ENCODE data around the gene ITPRIPL1. TPM values are rescaled to one million over a fixed set of nuclear protein-coding genes. Genes with fewer than 3 reads are reported as not detected.
A peak's percentile ranks its signal among the peaks of the same experiment; 100 is the strongest.

Gene ITPRIPL1
- total RNA-seq, 2 donors from 2014 or later: 1.4 to 2.1 TPM

DNA sequence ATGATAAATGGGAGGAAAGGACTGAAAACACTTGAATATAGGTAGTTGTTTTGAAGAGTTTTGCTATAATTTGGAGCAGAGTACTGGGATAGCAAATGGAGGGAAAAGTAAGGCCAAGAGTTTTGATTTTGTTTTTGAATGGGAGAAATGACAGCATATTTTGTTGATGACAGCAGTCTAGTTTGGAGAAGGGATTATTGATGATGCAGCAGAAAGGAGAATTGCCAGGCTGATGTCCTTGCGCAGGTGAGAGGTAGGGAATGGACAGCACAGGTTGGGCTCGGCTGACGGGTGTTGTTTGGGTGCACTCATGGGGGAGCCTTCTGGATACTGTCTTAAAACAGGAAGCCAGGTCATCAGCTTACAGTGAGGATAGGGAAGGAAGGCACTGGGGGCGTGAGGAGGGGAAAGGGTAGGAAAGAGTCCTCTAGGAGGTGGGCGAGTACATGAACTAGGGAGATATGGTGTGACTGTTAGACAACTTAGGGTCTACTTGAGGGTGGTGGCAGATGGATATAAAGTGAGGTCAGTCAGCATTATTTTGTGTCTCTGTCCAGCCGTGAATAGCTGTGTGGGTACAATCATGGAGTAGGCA, 20.8 kb downstream of the ITPRIPL1 start:
- ATAC-seq: no peak
- no peak for DNase-seq
- intact Hi-C loops (cut with DNase I): no loop called here

DNA sequence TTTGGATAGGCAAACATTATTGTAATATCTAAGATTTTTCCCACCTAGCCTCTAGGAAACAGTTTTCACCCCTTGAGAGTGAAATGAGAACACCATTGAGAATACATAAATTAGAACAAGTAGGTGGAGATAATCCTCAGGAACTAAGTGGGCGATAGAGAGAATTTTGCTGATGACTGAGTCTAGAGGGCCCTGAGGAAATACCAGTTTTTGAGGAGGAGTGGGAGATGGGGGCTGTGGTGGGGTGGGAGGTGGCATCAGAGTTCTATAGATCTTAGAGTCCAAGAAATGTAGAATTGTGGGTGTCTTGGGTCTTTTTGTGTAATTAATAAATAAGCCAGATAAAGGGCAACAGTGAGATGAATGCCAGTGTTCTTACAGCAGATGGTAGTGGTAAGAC, 22.3 kb downstream of the ITPRIPL1 start:
- intact Hi-C loops (cut with DNase I): no loop called here
- DNase-seq (no peak), ATAC-seq (no peak)

DNA sequence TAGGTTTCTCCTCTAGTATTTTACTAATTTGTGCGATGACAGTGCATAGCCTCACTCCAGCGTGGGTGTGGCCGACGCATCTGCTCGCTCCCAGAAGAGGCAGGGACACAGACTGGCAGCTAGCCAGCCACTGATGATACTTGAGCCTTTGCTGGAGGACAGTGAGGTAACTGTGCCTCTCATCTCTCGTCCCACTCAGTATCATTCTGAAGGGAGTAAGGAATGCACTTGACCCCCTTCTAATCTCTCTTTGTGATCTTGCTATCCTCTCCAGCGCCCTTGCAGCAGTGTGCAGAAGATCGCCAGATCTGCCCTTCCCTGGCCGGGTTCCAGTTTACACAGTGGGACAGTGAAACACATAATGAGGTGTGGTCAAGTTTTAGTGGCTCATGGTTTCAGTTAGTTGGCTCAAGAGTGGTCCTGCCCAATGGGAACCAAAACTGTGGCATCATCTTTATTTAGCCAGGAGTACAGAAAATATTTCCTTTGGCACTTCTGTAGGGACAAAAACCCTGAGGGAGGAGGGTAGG, 28.0 kb downstream of the ITPRIPL1 start:
- intact Hi-C loops (cut with DNase I): no loop called here
- peak; percentile 79 to 82 for ATAC-seq
- DNase-seq: peak; percentile 87

DNA sequence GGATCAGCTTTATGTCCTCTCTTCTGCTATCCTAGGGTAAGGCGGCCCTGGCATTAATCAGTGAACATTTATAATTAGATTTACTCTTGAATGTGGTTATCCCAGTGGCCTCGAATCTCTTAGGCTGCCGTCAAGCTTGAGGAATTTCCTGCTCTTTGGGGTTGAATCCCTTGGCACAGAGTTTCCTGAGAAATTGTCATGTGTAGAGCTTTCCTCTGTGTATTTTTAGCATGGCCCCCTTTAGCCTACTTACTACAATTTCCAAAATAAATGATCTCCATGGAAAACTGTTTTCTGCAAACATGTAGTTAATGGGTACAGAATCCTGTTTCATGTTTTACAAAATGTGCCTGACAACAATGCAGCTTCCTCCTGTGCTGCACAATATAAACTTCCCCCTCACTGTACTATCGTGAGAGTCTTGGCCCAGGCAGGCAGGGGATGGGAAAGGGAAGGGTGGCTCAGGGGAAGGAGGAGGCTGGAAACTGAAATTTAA, 28.5 kb downstream of the ITPRIPL1 start:
- DNase-seq: no peak
- intact Hi-C loops (cut with DNase I): no loop called here

GRCh38 chr2:96354492-96354891, 29.4 kb downstream of the ITPRIPL1 start:
- intact Hi-C loops (cut with DNase I): no loop called here
- ATAC-seq: no peak

More for the DNA sequence above, 28.5 kb downstream of the ITPRIPL1 start:
- ATAC-seq: peak; percentile 62 to 81

GRCh38 chr2:96356889-96357288, 31.8 kb downstream of the ITPRIPL1 start:
- intact Hi-C loops (cut with DNase I): no loop called here
- DNase-seq (no peak), ATAC-seq (no peak)

More at GRCh38 chr2:96354492-96354891, 29.4 kb downstream of the ITPRIPL1 start:
- no peak for DNase-seq

DNA sequence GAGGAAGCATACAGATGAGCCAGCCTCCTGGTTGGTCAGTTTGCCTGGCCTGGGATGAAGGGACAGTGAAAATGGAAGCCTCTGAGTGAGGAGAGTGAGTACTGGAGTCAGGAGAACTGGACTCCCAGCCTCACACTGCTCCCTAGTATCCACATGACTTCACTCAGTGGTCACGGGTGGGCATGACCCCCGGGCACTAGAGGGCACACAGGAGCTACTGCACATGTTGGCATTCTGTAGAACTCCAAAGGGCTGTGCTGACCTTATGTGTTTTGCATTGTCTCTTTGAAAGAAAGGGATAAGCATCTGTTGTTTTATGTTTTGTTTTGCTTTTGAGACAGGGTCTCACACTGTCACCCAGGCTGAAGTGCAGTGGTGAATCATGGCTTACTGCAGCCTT, 34.2 kb downstream of the ITPRIPL1 start:
- ATAC-seq (peak in 1 of 2 donors; percentile 46), DNase-seq (no peak)
- intact Hi-C loops (cut with DNase I): no loop called here

- intact Hi-C loops (cut with DNase I): no loop called here
- ATAC-seq: no peak
- DNase-seq: no peak
These were observed 34.7 kb downstream of the ITPRIPL1 start for GRCh38 chr2:96359866-96360265.

DNA sequence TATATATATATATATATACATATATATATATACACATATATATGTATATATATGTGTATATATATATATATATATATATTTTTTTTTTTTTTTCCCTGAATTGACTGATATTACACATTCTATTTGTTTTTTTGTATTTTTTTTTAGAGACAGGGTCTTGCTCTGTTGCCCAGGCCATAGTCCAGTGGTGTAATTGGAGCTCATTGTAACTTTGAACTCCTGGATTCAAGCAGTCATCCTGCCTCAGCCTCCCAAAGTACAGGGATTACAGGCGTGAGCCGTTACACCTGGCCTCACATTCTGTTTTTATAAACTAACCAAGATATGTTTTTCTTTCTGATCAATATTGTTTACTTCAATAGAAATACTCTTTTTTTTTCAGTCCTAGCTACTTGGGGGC, 36.6 kb downstream of the ITPRIPL1 start:
- intact Hi-C loops (cut with DNase I): no loop called here
- no peak for DNase-seq
- no peak for ATAC-seq

DNA sequence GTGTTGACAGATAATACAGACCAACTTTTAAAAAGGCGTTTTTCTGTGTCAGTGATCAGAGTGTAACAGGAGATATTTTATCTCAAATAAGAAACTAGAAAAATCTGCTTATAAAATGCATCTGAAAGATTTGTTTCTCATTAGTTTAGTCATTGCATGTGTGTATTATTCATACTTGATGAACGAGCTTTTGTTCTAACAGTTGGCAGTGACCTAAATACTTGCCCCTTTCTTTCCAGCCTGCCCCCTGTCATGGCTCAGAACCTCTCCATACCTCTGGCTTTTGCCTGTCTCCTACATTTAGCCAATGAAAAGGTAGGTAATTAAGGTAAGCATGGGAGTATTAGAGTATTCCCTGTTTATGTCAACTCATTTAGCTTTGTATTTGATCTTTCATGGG, 44.1 kb downstream of the ITPRIPL1 start:
- ATAC-seq: no peak
- intact Hi-C loops (cut with DNase I): no loop called here
- DNase-seq: no peak

GRCh38 chr2:96374211-96374951, 49.3 kb downstream of the ITPRIPL1 start:
- DNase-seq (peak; percentile 73), ATAC-seq (peak; percentile 48 to 71)
- intact Hi-C loops (cut with DNase I): no loop called here

Other genes with a start within 250 kb of the ITPRIPL1 start
- gene ADRA2B, start 208.7 kb upstream of the ITPRIPL1 start, total RNA-seq: 1 to 10 TPM; 1.6 to 2.3 TPM
- not detected for gene ASTL, start 186.8 kb upstream of the ITPRIPL1 start, total RNA-seq
- gene DUSP2, start 179.9 kb upstream of the ITPRIPL1 start, total RNA-seq: 1 to 10 TPM; 1.6 to 2.4 TPM
- gene STARD7, start 116.5 kb upstream of the ITPRIPL1 start, total RNA-seq: 100 to 1,000 TPM; 135 to 185 TPM
- gene TMEM127, start 59.3 kb upstream of the ITPRIPL1 start, total RNA-seq: 10 to 100 TPM; 64.4 to 86.6 TPM
- gene CIAO1, start 59.1 kb upstream of the ITPRIPL1 start, total RNA-seq: 10 to 100 TPM; 50.0 to 52.7 TPM
- 10 to 100 TPM; 51.6 to 61.5 TPM for gene SNRNP200, start 19.8 kb upstream of the ITPRIPL1 start, total RNA-seq
- gene NCAPH, start 10.4 kb downstream of the ITPRIPL1 start, total RNA-seq: 1 to 10 TPM in 1 of 2 donors, under 1 TPM in 1; 0.42 to 2.9 TPM
- gene NEURL3, start 180.0 kb downstream of the ITPRIPL1 start, total RNA-seq: under 1 TPM in 1 of 2 donors, not detected in 1; 0.31 TPM
- gene ARID5A, start 211.4 kb downstream of the ITPRIPL1 start, total RNA-seq: 10 to 100 TPM; 10.5 to 24.1 TPM

Data from left cardiac atrium (tissue), 4 donors.